HepG2 (cell line): ENCODE data around the gene HP1BP3. TPM values are rescaled to one million over a fixed set of nuclear protein-coding genes. Genes with fewer than 3 reads are reported as not detected.

ENCODE experiments used
- ATAC-seq: fragments of 200-7000 bp; cut with Tn5 transposase; 3 replicates; pipeline ENCODE4 v1.9.1; 2020; ENCODE audit warnings: mild to moderate bottlenecking, moderate library complexity
- BruUV-seq: library from RNA; stranded (reverse); fragments of 400-500 nt; replicated peaks from 2 replicates; lab custom pipeline; 2021; lab: Mats Ljungman, UMichigan
- CTCF ChIA-PET: fragments of 300-600 bp; formaldehyde crosslinking; extraction: SDS; loops from one replicate; lab custom pipeline; 2021; ENCODE audit warnings: low total read pairs, inconsistent platforms, low intra/inter-chr PET ratio; lab: Yijun Ruan, JAX
- POLR2A ChIA-PET: fragments of 350-600 bp; sonication (Branson Sonifier 250); formaldehyde crosslinking; loops from one replicate; lab custom pipeline; 2020; ENCODE audit warnings: antibody characterized with exemption, inconsistent platforms; lab: Yijun Ruan, JAX
- DNase-seq: peaks from one replicate; pipeline ENCODE4 v3.0.0-alpha.2; 2015; ENCODE audit warnings: low spot score
- FAIRE-seq: peaks from 3 replicates; lab custom pipeline; 2011; peaks lifted over from hg19 to GRCh38; lab: Jason Lieb, UNC
- H2AFZ ChIP-seq: one replicate; pipeline ENCODE4 v1.6.1; 2011; ENCODE audit warnings: low read length, inconsistent platforms
- H3K27ac ChIP-seq: fragments of 300-600 bp; 3 replicates; pipeline ENCODE4 v1.8.0; 2011; ENCODE audit warnings: mixed run types, mild to moderate bottlenecking, mixed read lengths, low read length, inconsistent platforms; ENCODE audit not compliant: insufficient read depth; ENCODE audit errors: extremely low read length
- H3K27me3 ChIP-seq, 2 experiments: fragments of 200-600 bp in 1 of 2; 2 replicates in 1 of 2; 3 replicates in 1 of 2; pipeline versions ENCODE4 v1.6.0 to v1.8.0; 2011; ENCODE audit warnings: low read length in 2 of 2, mild to moderate bottlenecking in 2 of 2, moderate library complexity in 2 of 2, inconsistent platforms in 1 of 2; ENCODE audit not compliant: insufficient read depth in 2 of 2, control insufficient read depth in 1 of 2
- H3K36me3 ChIP-seq, 2 experiments: fragments of 200-600 bp in 1 of 2; replicated peaks in 1 of 2; 2 replicates in 1 of 2; 3 replicates in 1 of 2; pipeline versions ENCODE4 v1.5.1 to v1.8.0; 2011; ENCODE audit warnings: low read length in 2 of 2, inconsistent platforms in 1 of 2; ENCODE audit not compliant: insufficient read depth in 2 of 2, control insufficient read depth in 1 of 2
- H3K4me1 ChIP-seq: 2 replicates; pipeline ENCODE4 v1.5.1; 2012; ENCODE audit warnings: low read length, inconsistent platforms; ENCODE audit not compliant: insufficient read depth
- H3K4me2 ChIP-seq: 2 replicates; pipeline ENCODE4 v1.6.0; 2011; ENCODE audit warnings: low read depth, low read length, inconsistent platforms
- H3K4me3 ChIP-seq, 3 experiments: fragments of 200-600 bp in 1 of 3; sonication (generic), shearing (Covaris generic) in 1 of 3; replicated peaks in 1 of 3; 2 replicates each; pipeline ENCODE4 v1.5.1; 2011 to 2016; ENCODE audit warnings: low read length in 3 of 3, inconsistent platforms in 2 of 3, low read depth in 2 of 3, mild to moderate bottlenecking in 2 of 3, control low read depth in 1 of 3, mixed read lengths in 1 of 3; ENCODE audit not compliant: insufficient read depth in 1 of 3
- H3K79me2 ChIP-seq: one replicate; pipeline ENCODE4 v1.6.1; 2011; ENCODE audit warnings: low read length, inconsistent platforms; ENCODE audit not compliant: insufficient read depth
- H3K9ac ChIP-seq: 2 replicates; pipeline ENCODE4 v1.6.0; 2011; ENCODE audit warnings: mild to moderate bottlenecking, low read depth, low read length, inconsistent platforms; ENCODE audit not compliant: insufficient read depth
- H3K9me3 ChIP-seq: 2 replicates; pipeline ENCODE4 v1.5.1; 2012; ENCODE audit warnings: mild to moderate bottlenecking, low read length
- H4K20me1 ChIP-seq: 2 replicates; pipeline ENCODE4 v1.6.0; 2011; ENCODE audit warnings: inconsistent platforms, mild to moderate bottlenecking, low read length, moderate library complexity; ENCODE audit not compliant: insufficient read depth
- HNF4G ChIP-seq, 2 experiments: sonication (generic) in 1 of 2; formaldehyde crosslinking in 1 of 2; IDR thresholded peaks; 2 replicates each; pipeline versions ENCODE4 v1.4.0 to v1.6.1; 2011 to 2020; ENCODE audit warnings: borderline replicate concordance in 2 of 2, low read depth in 2 of 2, mild to moderate bottlenecking in 2 of 2, low read length in 1 of 2, missing genetic modification reagents in 1 of 2, moderate library complexity in 1 of 2
- LCORL ChIP-seq, 2 experiments: fragments of 450-650 bp in 1 of 2; sonication (generic) in 1 of 2; formaldehyde crosslinking in 1 of 2; IDR thresholded peaks; 2 replicates each; pipeline versions ENCODE4 v1.5.0 to v1.6.1; 2017 to 2020; ENCODE audit warnings: antibody characterized with exemption in 1 of 2, missing genetic modification reagents in 1 of 2
- NFYB ChIP-seq: sonication (generic); formaldehyde crosslinking; IDR thresholded peaks from 2 replicates; pipeline ENCODE4 v1.4.0; 2020; ENCODE audit warnings: missing genetic modification reagents
- SALL2 ChIP-seq: sonication (generic); formaldehyde crosslinking; IDR thresholded peaks from 2 replicates; pipeline ENCODE4 v1.8.1; 2023; ENCODE audit warnings: mild to moderate bottlenecking, missing genetic modification reagents, inconsistent platforms
- SAP130 ChIP-seq: IDR thresholded peaks from 2 replicates; pipeline ENCODE4 v1.6.1; 2016; ENCODE audit warnings: low read depth
- SP5 ChIP-seq: IDR thresholded peaks from 2 replicates; pipeline ENCODE4 v1.6.1; 2016; ENCODE audit warnings: low read depth, borderline replicate concordance
- THAP11 ChIP-seq: IDR thresholded peaks from 2 replicates; pipeline ENCODE4 v1.6.1; 2016; ENCODE audit warnings: missing biosample characterization, missing genetic modification reagents
- ZBTB21 ChIP-seq: sonication (generic); formaldehyde crosslinking; IDR thresholded peaks from 2 replicates; pipeline ENCODE4 v1.4.0; 2020; ENCODE audit warnings: missing genetic modification reagents
- ZMYM3 ChIP-seq: sonication (generic); formaldehyde crosslinking; IDR thresholded peaks from 2 replicates; pipeline ENCODE4 v1.5.1; 2020; ENCODE audit warnings: mild to moderate bottlenecking, missing genetic modification reagents
- ZNF547 ChIP-seq: sonication (generic); formaldehyde crosslinking; IDR thresholded peaks from 2 replicates; pipeline ENCODE4 v1.5.1; 2020; ENCODE audit warnings: mild to moderate bottlenecking, missing genetic modification reagents
- ZNF768 ChIP-seq: sonication (generic); formaldehyde crosslinking; IDR thresholded peaks from 2 replicates; pipeline ENCODE4 v1.4.0; 2020; ENCODE audit warnings: missing genetic modification reagents
- WGBS: methylation state at CpG from one replicate; pipeline ENCODE4 v1.1.6; 2017; ENCODE audit warnings: low lambda C conversion rate; 5-methylcytosine and 5-hydroxymethylcytosine counted together
- in situ Hi-C: cut with HindIII; loops from 2 replicates; pipeline ENCODE4 v1.10.0; 2017; ENCODE audit warnings: low pct_unique_long_range_greater_than_20kb; ENCODE audit not compliant: extremely low pct_ligation_motif_present
- intact Hi-C: fragments of 100-400 bp; cut with micrococcal nuclease; formaldehyde crosslinking; loops from one replicate; pipeline ENCODE4 v1.10.0; 2022; ENCODE audit not compliant: unreplicated experiment
- polyA plus RNA-seq, 8 experiments: library from polyadenylated mRNA; depleted of rRNA in 3 of 8; stranded (reverse) in 7 of 8; unstranded in 1 of 8; fragments of >200 nt; fragmentation: Illumina TruSeq in 4 of 8; extraction: Trizol in 4 of 8; gene quantifications; 2 replicates each; pipeline versions ENCODE4 v1.2.1 to v1.2.3, GENCODE V29; 2011 to 2016; ENCODE audit warnings: low read depth in 4 of 8, missing spikeins in 1 of 8, mixed read lengths in 1 of 8; ENCODE audit not compliant: insufficient read depth in 1 of 8
- total RNA-seq, 5 experiments: library from RNA; depleted of rRNA; stranded (reverse); fragments of >200 nt; fragmentation: Illumina TruSeq; extraction: Trizol; gene quantifications; 2 replicates each; pipeline ENCODE4 v1.2.3, GENCODE V29; 2016; ENCODE audit warnings: low read depth in 1 of 5
- TF ChIP-seq, protein P1 (sequence below): sonication (generic); formaldehyde crosslinking; IDR thresholded peaks from 2 replicates; pipeline ENCODE4 v1.5.1; 2020; ENCODE audit warnings: mild to moderate bottlenecking, missing genetic modification reagents, moderate library complexity
- TF ChIP-seq, protein P2 (sequence below): IDR thresholded peaks from 2 replicates; pipeline ENCODE4 v1.6.1; 2012; ENCODE audit warnings: inconsistent platforms
- TF ChIP-seq, protein P3 (sequence below): sonication (generic); formaldehyde crosslinking; IDR thresholded peaks from 2 replicates; pipeline ENCODE4 v1.9.0; 2021; ENCODE audit warnings: missing genetic modification reagents, borderline replicate concordance

The HP1BP3 gene
- total and polyA plus RNA-seq, 2 of the 13 experiments (the other 11 are each of a cell fraction or from before 2014, with no cell fraction given): 98.5 to 137 TPM

DNA sequence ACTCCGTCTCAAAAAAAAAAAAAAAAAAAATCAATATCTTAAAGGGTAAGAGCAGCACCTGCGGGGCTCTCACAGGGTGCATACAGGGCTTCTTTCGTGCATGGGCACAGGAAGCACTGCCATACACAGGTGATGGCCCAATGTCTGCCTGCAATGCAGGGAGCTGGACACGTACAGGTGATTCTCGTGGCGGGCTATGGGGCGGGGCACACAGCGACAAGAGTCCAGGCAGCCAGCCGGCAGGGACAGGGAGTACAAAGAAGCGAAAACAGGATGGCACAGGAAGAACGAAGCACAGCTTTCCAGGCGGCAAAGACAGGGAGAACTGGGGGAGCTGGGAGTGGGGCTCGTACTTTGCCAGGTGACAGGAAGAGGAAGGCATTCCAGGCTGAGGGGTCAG is 70.9 kb downstream of the HP1BP3 start:
- H2AFZ ChIP-seq: no peak overlapping the region

DNA sequence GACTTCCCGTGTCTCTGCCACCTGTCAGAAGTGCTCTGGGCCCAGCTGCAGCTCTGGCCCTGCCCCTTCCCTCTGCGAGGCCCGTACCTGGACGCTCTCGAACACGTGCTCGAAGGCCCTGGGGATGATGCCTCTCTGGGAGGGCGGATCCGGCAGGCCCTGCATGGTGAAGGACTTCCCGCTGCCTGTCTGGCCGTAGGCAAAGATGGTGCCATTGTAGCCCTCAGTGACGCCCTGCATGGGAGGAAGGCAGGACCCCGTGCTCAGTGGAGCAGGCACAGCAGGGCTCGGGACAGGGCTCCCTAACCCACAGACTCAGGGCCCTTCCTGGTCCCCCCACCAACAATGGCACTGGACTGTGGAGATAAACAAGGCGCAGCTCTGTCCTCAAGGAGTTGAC is 71.7 kb downstream of the HP1BP3 start:
- H2AFZ ChIP-seq: no peak overlapping the region
- DNase-seq (no peak), ATAC-seq (no peak), FAIRE-seq (no peak)
- no peak overlapping the region for H3K4me2 ChIP-seq
- no peaks in the 10 kb centered on the region for H3K79me2 ChIP-seq
- in situ Hi-C loops: no loop called here
- intact Hi-C loops: no loop called here
- H3K9ac ChIP-seq: no peak overlapping the region
- no peak overlapping the region for H3K27ac ChIP-seq
- H3K36me3 ChIP-seq: no peaks in the 10 kb centered on the region
- ChIA-PET POLR2A (no interaction called here), CTCF (no interaction called here)
- H4K20me1 ChIP-seq: no peaks in the 10 kb centered on the region
- H3K9me3 ChIP-seq: no peaks in the 10 kb centered on the region
- H3K4me1 ChIP-seq: peaks cover 30% of the 10 kb centered on the region
- no TSS peak for BruUV-seq
- WGBS: 77% methylated on average over 5 of the region's 15 CpGs
- no peak overlapping the region for H3K4me3 ChIP-seq
- peaks cover 6 to 28% of the 10 kb centered on the region in 2 experiments for H3K27me3 ChIP-seq
- TF ChIP-seq THAP11 (CRISPR knock-in tag) (no peak), NFYB (CRISPR knock-in tag) (no peak), SALL2 (no peak), ZMYM3 (no peak), HNF4G (IDR thresholded peaks at IDR 0.05; ENCODE audit: borderline replicate concordance, low read depth, low read length) (no peak), HNF4G (CRISPR knock-in tag; IDR thresholded peaks at IDR 0.05; ENCODE audit: borderline replicate concordance, low read depth) (no peak), ZBTB21 (CRISPR knock-in tag) (no peak), LCORL (IDR thresholded peaks at IDR 0.05) (no peak), LCORL (CRISPR knock-in tag; IDR thresholded peaks at IDR 0.05) (no peak), ZNF768 (0 out of 2 replicates have a peak, but pooled peaks have one; percentile 20)
- TF ChIP-seq, protein P1, sequence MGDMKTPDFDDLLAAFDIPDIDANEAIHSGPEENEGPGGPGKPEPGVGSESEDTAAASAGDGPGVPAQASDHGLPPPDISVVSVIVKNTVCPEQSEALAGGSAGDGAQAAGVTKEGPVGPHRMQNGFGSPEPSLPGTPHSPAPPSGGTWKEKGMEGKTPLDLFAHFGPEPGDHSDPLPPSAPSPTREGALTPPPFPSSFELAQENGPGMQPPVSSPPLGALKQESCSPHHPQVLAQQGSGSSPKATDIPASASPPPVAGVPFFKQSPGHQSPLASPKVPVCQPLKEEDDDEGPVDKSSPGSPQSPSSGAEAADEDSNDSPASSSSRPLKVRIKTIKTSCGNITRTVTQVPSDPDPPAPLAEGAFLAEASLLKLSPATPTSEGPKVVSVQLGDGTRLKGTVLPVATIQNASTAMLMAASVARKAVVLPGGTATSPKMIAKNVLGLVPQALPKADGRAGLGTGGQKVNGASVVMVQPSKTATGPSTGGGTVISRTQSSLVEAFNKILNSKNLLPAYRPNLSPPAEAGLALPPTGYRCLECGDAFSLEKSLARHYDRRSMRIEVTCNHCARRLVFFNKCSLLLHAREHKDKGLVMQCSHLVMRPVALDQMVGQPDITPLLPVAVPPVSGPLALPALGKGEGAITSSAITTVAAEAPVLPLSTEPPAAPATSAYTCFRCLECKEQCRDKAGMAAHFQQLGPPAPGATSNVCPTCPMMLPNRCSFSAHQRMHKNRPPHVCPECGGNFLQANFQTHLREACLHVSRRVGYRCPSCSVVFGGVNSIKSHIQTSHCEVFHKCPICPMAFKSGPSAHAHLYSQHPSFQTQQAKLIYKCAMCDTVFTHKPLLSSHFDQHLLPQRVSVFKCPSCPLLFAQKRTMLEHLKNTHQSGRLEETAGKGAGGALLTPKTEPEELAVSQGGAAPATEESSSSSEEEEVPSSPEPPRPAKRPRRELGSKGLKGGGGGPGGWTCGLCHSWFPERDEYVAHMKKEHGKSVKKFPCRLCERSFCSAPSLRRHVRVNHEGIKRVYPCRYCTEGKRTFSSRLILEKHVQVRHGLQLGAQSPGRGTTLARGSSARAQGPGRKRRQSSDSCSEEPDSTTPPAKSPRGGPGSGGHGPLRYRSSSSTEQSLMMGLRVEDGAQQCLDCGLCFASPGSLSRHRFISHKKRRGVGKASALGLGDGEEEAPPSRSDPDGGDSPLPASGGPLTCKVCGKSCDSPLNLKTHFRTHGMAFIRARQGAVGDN: peak; percentile 42
- TF ChIP-seq, protein P2, sequence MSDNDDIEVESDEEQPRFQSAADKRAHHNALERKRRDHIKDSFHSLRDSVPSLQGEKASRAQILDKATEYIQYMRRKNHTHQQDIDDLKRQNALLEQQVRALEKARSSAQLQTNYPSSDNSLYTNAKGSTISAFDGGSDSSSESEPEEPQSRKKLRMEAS: 0 out of 2 replicates have a peak, but pooled peaks have one; percentile 21
- TF ChIP-seq, protein P3, sequence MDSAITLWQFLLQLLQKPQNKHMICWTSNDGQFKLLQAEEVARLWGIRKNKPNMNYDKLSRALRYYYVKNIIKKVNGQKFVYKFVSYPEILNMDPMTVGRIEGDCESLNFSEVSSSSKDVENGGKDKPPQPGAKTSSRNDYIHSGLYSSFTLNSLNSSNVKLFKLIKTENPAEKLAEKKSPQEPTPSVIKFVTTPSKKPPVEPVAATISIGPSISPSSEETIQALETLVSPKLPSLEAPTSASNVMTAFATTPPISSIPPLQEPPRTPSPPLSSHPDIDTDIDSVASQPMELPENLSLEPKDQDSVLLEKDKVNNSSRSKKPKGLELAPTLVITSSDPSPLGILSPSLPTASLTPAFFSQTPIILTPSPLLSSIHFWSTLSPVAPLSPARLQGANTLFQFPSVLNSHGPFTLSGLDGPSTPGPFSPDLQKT: no peak

More for the DNA sequence above, 70.9 kb downstream of the HP1BP3 start:
- Histone ChIP-seq H3K9ac (no peak overlapping the region), H3K36me3 (no peaks in the 10 kb centered on the region), H3K27ac (no peak overlapping the region), H4K20me1 (no peaks in the 10 kb centered on the region), H3K4me3 (no peak overlapping the region; a peak in 1 of 6 replicates), H3K4me1 (peaks cover 30% of the 10 kb centered on the region), H3K4me2 (peak overlapping the region; percentile 52; the same call in 1 of the 2 replicates), H3K9me3 (no peaks in the 10 kb centered on the region), H3K79me2 (no peaks in the 10 kb centered on the region), H3K27me3 (peaks cover 8 to 28% of the 10 kb centered on the region in 2 experiments)
- POLR2A ChIA-PET: no interaction called here
- no peak for ATAC-seq
- in situ Hi-C loops: no loop called here
- 22% methylated on average over 13 of the region's 13 CpGs for WGBS
- no peak for FAIRE-seq
- TF ChIP-seq ZNF547 (CRISPR knock-in tag) (no peak), SP5 (CRISPR knock-in tag) (0 out of 2 replicates have a peak, but pooled peaks have one; percentile 7), SAP130 (0 out of 2 replicates have a peak, but pooled peaks have one; percentile 14), ZNF768 (peak; percentile 84), LCORL (IDR thresholded peaks at IDR 0.05) (no peak), LCORL (CRISPR knock-in tag; IDR thresholded peaks at IDR 0.05) (no peak)
- BruUV-seq: no TSS peak
- CTCF ChIA-PET: no interaction called here
- intact Hi-C loops: no loop called here
- no peak for DNase-seq
